Measurements from ENCODE around the gene SCYGR6.
A peak's percentile ranks its signal among the peaks of the same experiment; 100 is the strongest.
"Not testable (repeated sequence)": the region's sequence is repeated elsewhere in the genome, so short reads cannot be mapped to it uniquely, and the experiment has no call there.

Gene SCYGR6, protein sequence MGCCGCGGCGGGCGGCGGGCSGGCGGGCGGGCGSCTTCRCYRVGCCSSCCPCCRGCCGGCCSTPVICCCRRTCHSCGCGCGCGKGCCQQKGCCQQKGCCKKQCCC

DNA sequence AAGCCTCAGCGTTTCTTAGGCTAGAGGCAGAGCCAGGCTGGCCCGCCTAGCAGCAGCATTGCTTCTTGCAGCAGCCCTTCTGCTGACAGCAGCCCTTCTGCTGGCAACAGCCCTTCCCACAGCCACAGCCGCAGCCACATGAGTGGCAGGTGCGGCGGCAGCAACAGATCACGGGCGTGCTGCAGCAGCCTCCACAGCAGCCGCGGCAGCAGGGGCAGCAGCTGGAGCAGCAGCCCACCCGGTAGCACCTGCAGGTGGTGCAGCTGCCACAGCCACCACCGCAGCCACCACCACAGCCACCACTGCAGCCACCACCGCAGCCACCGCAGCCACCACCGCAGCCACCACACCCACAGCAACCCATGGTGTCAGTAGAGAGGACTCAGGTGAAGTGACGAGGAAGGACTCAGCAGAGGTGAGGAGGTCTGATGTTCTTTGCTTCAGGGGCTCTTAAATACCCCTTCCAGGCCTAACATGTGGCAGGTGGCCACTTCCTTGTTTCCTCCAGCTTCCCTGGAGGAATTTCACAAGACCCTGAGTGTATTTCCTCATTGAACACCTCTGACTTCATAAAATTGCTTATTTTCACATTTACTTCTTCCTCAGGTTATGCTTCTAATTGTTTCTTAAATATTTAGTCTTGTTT lies at the start of gene SCYGR6:
Gene SCYGR6 (minus strand): TSS at position 364 of the 646 bp plus-strand sequence. CDS start 0 bp downstream, at position 364.
- no peak for DNase-seq (ENCODE audit: low read depth)

DNA sequence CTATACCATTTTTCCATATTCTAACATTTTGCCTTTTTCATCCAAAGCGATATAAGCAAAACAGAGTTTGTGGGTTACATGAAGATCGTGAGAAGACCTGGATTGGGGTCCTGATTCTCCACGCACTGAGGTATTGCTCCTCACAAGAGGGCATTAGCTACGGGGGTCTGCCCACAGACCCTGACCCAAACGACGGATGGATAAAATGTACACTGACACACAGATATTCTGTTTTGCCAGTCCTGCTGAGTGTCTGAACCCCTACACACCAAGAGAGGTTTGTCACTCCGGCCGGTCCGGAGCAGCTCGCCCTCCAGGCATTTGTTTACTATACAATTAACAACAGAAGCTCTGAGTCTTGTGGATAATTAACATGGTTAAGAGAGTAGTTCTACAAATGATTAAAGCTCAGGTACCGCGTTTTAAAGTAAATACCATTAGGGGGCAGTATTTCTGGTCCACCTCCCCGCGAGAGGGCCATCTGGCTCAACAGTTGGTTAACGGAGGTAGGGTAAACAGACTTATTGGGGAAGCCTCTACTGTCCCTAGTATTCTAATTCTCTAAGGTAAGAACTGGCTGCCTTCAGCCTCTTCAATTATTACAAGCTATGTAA lies 49.6 kb upstream of the SCYGR6 start:
- DNase-seq (ENCODE audit: low read depth) = no peak

DNA sequence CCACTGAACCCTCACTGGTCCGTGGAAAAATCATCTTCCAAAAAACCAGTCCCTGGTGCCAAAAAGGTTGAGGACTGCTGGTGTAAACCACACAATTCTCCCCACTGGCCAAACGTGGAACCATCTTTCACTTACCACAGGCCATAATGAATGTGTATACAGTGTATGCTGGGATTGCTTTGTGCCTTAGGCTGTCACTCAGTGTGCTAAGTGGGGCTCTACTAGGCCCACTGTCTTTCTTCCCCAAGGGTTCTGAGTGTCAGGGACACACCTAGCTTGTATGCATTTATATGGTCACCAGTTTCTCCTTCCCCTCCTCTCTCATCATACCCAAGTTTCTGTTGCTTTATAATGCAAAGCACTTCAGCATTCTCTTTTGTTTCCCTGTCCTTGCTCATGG lies 48.4 kb upstream of the SCYGR6 start:
- no peak for DNase-seq (ENCODE audit: low read depth)

DNA sequence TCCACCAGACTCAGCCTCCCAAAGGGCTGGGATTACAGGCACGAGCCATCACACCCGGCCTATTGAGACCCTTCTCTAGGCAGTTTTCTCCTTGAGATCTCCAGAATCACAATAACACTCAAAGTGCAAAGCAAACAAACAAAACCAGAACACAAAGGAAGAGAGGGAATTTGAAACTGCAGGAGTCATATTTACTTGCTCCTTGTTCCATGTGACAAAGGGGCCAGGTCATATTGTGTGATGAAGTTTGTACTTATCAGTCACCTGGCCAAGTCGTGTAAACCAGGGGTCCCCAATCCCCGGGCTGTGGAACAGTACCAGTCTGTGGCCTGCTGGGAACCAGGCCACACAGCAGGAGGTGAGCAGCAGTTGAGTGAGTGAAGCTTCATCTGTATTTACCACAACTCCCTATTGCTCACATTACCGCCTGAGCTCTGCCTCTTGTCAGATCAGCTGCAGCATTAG lies 47.7 kb upstream of the SCYGR6 start:
- no peak for DNase-seq (ENCODE audit: low read depth)

DNA sequence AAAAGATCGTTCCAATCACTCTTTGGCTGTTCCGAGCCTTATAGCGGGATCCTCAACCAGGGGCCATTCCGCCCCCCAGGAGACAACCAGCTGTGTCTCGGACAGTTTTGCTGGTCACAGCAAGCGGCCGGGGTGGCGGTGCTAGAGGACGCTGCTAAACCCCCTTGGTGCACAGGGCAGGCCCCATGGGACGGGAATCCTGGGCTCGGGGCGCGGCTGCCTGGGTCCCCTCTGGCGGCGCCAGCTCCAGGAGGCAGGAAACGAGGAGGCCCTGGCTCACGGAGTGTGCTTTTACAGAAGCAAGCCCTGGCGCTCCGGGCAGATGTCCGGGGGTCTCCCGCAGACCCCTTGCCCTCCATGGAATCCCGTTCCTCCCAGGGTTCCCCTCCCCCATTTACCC lies 43.3 kb upstream of the SCYGR6 start:
- no peak for DNase-seq (ENCODE audit: low read depth)

DNA sequence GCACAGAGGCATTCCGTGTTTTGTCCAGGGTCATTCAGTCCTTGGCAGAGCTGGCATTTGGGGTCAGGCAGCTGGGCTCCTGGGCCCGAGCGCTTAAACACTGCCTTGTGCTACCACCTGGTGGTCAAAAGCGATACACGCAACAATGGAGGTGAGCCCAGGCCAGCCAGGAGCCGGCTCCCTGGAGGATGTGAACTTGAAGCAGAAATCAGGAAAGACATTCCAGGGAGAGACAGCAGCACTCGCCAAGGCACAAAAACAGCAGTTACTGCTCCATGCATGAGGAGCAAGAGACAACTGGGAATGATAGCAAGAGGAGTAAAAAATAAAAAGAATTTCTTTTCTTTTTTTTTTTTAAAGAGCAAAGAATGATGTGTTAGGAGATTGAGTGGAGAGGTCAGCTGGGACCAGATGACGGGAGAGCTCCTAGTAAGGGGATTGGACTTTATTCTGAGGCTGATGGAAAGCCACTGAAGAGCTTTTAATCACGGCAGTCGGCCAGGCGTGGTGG lies 41.9 kb upstream of the SCYGR6 start:
- DNase-seq (ENCODE audit: low read depth) = peak; percentile 26

DNA sequence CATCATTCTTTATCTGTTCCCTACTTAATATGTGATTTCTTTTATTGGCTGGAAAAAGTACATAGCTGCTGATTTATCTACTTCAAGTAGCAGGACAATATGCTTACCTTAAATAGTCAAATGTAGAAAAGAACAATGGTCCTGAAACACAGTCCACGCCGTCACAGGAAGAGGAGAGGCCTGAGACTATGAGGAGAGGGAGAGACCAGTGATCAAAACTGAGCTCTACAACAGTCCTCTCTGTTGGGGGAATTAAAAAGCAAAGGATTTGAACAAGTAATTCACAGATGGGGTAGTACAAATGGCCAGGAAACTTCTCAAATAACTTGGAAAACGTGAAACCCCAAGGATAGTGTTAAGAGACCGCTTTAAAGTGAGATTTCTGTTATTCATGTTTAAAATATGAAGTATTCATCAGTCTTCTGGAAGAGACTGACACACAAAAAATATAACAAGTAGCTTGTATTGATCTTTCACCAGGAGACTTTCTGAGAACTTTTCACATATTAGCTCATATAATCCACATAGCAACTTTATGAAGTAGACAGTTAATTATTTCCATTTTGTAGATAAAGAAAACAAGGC lies 41.3 kb upstream of the SCYGR6 start:
- no peak for DNase-seq (ENCODE audit: low read depth)

DNA sequence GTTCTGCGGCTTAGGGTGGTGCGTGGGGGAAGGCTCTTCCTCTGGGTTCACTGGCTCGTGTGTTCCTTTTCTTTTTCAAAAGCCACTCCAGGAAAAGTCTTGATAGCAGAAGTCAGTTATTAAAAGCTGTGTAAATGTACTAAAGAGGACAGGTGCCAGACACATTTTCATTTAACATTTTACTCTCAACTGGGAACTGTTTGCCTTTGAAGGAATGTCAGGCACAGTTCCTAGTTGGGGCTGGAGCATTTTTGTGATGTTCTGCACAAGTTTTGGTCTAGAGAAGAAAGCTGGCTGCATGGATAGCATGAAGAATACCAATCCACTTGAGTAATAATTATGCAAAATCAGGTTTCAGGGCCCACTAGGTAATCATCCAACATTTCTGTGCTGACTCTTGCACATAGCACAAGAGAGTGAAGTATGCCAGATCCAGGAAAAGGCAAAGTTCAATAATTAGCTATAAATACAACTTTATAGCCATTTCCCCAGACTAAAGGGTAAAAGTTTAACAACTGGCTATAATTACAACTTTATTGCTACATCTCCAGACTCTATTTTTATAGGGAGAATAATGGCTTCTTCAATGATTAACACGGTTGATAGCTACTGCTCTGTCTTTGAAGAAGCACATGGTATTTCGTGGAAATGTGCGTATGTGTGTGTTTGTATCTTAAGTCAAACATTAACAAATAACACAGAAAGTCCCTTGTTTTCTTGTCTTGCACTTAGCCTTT lies 37.4 kb upstream of the SCYGR6 start:
- no peak for DNase-seq (ENCODE audit: low read depth)

DNA sequence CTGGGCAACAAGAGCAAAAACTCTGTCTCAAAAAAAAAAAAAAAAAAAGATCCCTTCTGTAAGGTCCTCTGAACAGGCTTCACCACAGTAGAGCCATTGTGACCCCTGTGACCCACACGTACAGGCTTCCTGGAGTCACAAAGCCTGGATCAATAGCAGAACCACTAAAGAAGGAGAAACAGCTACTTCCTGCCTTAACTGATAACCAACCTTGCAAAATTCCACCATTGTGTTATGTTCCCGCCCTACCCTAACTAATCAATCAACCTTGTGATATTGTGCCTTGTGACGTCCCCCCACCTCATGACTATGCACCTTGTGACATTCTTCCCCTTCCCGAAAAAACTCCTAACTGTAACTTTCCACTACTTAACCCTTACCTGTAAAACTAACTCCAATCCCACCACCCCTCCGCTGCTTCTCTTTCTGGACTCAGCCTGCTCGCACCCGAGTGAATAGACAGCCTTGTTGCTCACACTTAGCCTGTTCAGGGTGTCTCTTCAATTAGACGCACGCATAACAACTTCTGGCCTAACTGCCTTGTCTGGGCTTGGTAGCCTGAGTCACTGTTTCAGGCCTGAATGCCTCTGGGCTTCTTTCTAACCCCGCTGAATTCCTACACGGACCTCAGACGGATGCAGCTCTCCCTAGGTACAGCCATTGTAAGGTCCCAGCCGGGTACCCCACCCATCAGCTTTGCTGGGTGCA lies 35.0 kb upstream of the SCYGR6 start:
- DNase-seq (ENCODE audit: low read depth) = no peak

DNA sequence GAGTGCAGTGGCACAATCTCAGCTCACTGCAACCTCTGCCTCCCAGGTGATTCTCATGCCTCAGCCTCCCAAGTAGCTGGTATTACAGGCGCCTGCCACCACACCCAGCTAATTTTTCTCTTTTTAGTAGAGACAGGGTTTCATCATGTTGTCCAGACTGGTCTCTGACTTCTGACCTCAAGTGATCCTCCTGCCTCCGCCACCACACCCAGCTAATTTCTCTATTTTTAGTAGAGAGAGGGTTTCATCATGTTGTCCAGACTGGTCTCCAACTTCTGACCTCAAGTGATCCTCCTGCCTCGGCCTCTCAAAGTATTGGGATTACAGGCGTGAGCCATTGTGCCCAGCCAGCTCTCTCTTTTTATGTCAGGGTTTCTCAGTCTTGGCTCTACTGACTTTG lies 31.7 kb upstream of the SCYGR6 start:
- DNase-seq (ENCODE audit: low read depth) = not testable (repeated sequence)

DNA sequence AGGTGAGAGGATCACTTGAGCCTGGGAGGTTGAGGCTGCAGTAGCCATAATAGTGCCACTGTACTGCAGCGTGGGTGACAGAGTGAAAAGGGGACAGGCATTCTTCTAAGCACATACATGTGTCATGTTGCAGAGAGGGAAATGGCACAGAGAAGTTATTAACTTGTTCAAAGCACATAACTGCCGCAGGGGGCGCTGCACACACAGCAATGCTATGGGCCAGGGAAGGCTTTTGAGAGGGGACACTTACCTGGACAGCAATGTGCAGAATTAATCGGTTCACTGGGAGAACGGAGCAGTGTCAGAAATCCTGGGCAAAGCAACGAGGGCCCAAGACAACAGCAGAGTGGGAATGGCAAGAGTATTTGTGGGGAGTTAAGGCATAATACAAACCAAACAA lies 23.5 kb upstream of the SCYGR6 start:
- no peak for DNase-seq (ENCODE audit: low read depth)

DNA sequence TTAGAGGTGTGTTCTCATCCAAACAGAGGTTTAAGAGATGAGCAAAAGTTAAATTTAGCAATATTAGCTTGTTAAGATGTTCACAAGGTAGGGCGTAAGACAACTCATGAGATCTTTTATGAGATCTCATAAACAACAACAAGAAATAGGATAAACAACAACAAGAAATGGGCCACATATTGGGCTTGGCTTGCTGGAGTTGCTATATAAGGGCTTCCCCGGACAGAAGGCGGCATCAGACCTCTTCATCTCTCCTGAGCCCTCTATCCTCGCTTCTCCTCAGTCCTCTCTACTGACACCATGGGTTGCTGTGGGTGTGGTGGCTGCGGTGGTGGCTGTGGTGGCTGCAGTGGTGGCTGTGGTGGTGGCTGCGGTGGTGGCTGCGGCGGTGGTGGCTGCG lies 21.0 kb upstream of the SCYGR6 start, which contains the start of gene SCYGR8:
Gene SCYGR8 (plus strand): TSS at position 301 of the 400 bp plus-strand sequence. CDS start 0 bp downstream, at position 301.
- no peak for DNase-seq (ENCODE audit: low read depth)

DNA sequence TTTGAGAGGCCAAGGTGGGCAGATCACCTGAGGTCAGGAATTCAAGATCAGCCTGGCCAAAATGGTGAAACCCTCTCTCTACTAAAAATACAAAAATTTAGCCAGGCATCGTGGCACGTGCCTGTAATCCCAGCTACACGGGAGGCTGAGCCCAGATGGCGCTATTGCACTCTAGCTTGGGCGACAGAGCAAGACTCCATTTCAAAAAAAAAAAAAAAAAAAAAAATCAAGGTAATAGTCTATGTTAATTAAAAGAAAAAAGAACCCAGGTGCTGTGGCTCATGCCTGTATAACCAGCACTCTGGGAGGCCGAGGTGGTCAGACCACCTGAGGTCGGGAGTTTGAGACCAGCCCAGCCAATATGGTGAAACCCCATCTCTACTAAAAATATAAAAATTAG lies 16.1 kb upstream of the SCYGR6 start:
- not testable (repeated sequence) for DNase-seq (ENCODE audit: low read depth)

DNA sequence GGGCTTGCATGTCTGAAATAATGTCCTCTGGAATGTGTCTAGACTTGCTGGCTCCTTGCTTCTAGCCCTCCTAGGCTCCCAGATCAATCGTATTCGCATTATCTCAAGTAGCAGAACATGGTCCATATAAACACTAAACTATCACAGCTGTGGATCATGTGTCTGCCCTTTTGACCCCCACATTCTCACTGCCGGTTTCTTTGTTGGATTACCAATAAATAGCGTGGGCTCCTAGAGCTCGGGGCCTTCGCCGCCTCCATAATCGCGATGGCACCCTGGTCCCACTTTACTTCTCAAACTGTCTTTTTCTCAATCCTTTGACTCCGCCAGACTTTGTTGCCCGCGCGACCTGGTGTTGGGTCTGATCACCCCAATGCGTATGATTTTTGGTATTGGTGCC lies 14.8 kb upstream of the SCYGR6 start:
- no peak for DNase-seq (ENCODE audit: low read depth)

DNA sequence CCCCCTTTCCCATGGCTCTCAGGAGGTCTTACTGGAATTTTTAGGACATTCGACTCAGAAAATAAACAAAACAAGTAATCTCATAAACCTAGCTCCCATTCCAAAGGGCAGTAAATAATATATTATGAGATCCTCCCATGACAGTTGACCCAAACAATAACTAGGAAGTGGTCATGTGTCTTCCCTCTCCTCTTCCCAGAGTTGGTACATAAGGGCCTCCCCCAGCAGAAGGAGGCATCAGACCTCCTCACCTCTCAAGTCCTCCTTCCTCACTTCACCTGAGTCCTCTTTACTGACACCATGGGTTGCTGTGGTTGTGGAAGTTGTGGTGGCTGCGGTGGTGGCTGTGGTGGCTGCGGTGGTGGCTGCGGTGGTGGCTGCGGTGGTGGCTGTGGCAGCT lies 3.5 kb upstream of the SCYGR6 start, which contains the start of gene SCYGR7:
Gene SCYGR7 (plus strand): TSS at position 301 of the 400 bp plus-strand sequence. CDS start 0 bp downstream, at position 301.
- no peak for DNase-seq (ENCODE audit: low read depth)

DNA sequence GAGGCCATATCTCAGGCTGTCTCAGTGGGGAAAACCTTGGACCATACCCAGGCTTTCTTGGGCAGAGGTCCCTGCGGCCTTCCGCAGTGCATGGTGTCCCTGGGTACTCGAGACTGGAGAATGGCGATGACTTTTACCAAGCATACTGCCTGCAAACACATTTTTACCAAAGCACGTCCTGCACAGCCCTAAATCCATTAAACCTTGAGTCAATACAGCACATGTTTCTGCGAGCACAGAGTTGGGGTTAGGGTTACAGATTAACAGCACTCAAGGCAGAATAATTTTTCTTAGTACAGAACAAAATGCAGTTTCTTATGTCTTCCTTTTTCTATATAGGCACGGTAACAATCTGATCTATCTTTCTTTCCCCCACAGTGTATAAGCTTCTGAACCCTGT lies 1.7 kb downstream of the SCYGR6 start:
- not testable (repeated sequence) for DNase-seq (ENCODE audit: low read depth)

DNA sequence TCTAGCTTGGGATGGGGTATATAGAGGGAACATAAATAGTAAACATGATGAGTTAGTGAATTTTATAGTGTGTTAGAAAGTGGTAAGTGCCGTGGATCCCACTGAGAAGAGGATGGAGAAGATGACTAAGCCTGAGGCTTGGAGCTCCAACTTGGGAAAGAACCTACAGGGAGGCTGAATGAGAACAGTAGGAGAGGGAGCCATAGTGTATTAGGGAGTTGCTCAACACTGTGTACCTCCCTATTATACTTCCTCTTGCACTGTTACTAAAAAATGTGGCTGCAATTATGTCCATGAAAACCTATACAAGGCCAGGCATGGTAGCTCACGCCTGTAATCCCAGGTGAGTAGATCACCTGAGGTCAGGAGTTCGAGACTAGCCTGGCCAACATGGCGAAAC lies 3.9 kb downstream of the SCYGR6 start:
- DNase-seq (ENCODE audit: low read depth) = no peak

DNA sequence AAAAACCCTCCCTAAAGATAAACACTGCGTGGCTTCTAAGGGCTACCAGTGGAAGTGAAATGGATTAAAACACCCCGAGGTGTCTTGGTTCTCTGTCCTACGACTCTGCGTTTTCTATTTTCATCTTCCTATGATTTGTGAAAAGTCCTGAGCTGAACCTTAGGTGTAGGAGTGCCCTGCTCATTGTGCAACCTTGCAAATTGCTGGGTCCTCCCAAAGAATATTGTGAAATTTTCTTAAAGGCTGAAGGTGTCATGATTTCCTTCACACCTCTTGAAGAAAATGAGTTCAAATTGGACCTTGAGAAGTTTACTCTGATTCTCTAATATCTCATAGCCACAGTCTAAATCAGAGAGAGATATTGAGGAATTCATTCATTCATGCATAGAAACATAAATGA lies 4.9 kb downstream of the SCYGR6 start:
- no peak for DNase-seq (ENCODE audit: low read depth)

DNA sequence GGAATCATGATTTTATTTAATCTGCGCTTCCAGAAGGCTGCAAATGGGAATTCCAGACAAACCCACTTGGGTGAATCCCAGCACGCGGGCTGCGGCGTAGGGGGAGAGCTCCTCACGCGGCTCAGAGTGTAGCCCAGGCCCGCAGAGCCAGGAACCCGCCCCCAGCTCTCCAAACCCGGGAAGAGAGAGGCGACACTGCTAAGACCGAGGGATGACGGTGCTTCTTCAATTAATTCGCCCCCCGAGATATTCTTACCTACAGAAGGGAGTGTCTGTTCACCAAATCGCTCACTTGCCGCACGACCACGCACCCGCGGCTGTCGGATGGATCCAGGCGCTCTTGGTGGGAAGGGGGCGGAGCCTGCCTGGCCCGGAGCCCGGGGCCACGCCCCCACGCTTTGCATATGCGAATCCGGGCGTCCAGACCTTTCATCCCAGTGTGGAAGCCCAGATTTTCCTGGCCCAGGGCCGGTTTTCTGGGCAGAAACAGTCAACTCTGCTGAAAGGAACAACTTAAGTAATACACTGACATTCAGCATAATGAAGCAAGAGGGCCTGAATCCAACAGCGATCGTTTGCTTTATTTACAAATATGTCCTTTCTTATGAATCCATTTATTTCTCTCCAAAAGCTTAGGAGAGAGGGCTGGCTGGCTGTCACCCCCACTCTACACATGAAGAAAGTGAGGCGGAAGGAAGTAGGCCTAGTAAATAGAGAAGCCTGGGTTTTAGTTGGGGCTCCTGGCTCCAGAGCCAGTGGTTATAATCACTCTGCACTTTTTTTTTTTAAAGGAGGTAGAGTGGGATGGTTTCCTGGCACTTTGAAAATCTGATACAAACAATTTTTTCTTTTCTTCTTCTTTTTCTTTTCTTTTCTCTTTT lies 6.6 kb downstream of the SCYGR6 start, which contains the start of gene SLC19A3:
Gene SLC19A3 (minus strand): TSS at position 342 of the 881 bp plus-strand sequence. CDS start 15,710 bp downstream, outside the sequence.
- DNase-seq (ENCODE audit: low read depth) = no peak

DNA sequence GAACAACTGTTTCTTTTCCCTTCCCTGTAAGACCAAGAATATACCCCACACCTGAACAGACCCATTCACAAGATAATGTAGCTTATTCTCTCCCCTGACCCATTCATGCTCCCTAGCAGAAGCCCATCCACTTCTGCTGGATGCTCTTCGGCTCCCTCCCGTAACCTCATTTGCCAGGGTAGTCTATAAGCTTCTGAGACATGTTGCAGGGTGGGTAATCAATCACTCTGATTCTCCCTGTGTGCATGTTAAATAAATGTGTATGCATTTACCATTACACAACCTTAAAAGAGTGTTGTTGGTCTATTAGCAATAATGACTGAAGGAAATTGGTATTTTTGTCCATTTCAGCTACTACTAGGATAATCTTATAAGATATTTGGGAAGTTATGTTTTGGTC lies 8.1 kb downstream of the SCYGR6 start:
- DNase-seq (ENCODE audit: low read depth) = no peak

Data from stimulated activated CD8-positive, alpha-beta memory T cell treated with anti-CD3 and anti-CD28 coated beads, Interleukin-7, amount 100 ng/mL, for 24 hours (primary cell).